HFFc6 (cell line): ENCODE data around the gene COL6A2. TPM values are rescaled to one million over a fixed set of nuclear protein-coding genes. Genes with fewer than 3 reads are reported as not detected.
A peak's percentile ranks its signal among the peaks of the same experiment; 100 is the strongest.

Source experiments
- DNase-seq: peaks from one replicate; pipeline ENCODE4 v3.0.0-alpha.2; 2018
- H3K27ac Mint-ChIP-seq: 2 replicates; pipeline ENCODE4 v1.8.0; 2020; ENCODE audit warnings: mild to moderate bottlenecking, mixed read lengths
- H3K27me3 Mint-ChIP-seq: 2 replicates; pipeline ENCODE4 v1.8.0; 2021; ENCODE audit warnings: mild to moderate bottlenecking, moderate library complexity, mixed read lengths; ENCODE audit not compliant: insufficient read depth
- H3K36me3 Mint-ChIP-seq: 2 replicates; pipeline ENCODE4 v1.8.0; 2021; ENCODE audit warnings: low read depth, mixed read lengths
- H3K4me1 Mint-ChIP-seq: 2 replicates; pipeline ENCODE4 v1.8.0; 2020; ENCODE audit warnings: low read depth, mixed read lengths
- H3K4me3 Mint-ChIP-seq: 2 replicates; pipeline ENCODE4 v1.8.0; 2020; ENCODE audit warnings: mild to moderate bottlenecking, moderate library complexity, mixed read lengths
- H3K9me3 Mint-ChIP-seq: 2 replicates; pipeline ENCODE4 v1.8.0; 2020; ENCODE audit warnings: mild to moderate bottlenecking, mixed read lengths
- total RNA-seq, 6 experiments: library from RNA; stranded (reverse); fragmentation: NEBNext Ultra II Directional; extraction: Animal tissue kit (Norgen Biotek cat#: 25700); gene quantifications; 2 replicates in 1 of 6; 3 replicates in 5 of 6; pipeline ENCODE4 v1.2.3, GENCODE V29; 2021
- TF ChIP-seq, protein P1 (sequence below): fragments of 200-600 bp; sonication (generic); IDR thresholded peaks from 2 replicates; pipeline ENCODE4 v1.5.0; 2021; ENCODE audit warnings: antibody characterized with exemption, mild to moderate bottlenecking

Gene COL6A2
- total RNA-seq, 6 experiments from 2014 or later: 426 to 514 (median 467) TPM

DNA sequence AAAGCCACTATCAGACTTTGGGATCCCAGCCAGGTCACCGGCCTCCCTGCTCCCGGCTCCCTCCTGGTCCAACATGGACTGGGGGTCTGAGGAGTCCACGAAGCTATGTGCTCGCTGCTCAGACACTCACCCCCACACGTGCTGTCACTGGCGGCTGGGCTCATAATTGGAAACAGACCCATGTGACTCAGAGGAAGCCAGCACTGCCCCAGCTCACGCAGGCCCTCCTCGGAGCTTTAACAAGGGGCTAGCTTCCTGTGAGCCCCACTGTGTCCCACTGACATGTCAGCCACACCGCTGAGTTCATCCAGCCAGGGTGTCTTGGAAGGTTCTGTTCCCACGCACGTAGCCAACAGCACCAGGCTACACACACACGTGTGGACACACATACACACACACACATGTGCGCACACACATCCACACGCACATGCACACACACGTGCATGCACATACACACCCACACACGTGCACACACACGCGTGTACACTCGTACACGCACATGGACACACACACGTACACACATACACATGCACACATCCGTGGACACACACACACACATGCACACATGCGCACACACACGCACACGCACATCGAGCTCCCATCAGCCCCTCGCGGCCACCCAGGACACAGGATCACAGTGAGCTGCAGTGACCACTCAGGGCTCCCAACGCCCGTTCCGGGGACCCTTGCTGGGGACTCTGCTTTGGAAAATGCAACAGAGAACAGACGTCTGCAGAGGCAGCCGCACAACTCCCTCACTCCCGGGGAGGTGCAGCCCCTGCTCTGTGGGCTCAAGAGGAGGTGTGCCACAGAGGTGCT lies 18.4 kb upstream of the COL6A2 start:
- no peaks in the 10 kb centered on the region for H3K36me3 Mint-ChIP-seq
- H3K27ac Mint-ChIP-seq: peak overlapping the region; percentile 100
- TF ChIP-seq, protein P1, sequence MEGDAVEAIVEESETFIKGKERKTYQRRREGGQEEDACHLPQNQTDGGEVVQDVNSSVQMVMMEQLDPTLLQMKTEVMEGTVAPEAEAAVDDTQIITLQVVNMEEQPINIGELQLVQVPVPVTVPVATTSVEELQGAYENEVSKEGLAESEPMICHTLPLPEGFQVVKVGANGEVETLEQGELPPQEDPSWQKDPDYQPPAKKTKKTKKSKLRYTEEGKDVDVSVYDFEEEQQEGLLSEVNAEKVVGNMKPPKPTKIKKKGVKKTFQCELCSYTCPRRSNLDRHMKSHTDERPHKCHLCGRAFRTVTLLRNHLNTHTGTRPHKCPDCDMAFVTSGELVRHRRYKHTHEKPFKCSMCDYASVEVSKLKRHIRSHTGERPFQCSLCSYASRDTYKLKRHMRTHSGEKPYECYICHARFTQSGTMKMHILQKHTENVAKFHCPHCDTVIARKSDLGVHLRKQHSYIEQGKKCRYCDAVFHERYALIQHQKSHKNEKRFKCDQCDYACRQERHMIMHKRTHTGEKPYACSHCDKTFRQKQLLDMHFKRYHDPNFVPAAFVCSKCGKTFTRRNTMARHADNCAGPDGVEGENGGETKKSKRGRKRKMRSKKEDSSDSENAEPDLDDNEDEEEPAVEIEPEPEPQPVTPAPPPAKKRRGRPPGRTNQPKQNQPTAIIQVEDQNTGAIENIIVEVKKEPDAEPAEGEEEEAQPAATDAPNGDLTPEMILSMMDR: no peak
- peak overlapping the region; percentile 64 for H3K4me3 Mint-ChIP-seq
- H3K27me3 Mint-ChIP-seq: 0 out of 2 replicates have a peak, but pooled peaks cover 1% of the 10 kb centered on the region
- peak; percentile 91 for DNase-seq
- H3K9me3 Mint-ChIP-seq: no peaks in the 10 kb centered on the region
- H3K4me1 Mint-ChIP-seq: peaks cover 36% of the 10 kb centered on the region

DNA sequence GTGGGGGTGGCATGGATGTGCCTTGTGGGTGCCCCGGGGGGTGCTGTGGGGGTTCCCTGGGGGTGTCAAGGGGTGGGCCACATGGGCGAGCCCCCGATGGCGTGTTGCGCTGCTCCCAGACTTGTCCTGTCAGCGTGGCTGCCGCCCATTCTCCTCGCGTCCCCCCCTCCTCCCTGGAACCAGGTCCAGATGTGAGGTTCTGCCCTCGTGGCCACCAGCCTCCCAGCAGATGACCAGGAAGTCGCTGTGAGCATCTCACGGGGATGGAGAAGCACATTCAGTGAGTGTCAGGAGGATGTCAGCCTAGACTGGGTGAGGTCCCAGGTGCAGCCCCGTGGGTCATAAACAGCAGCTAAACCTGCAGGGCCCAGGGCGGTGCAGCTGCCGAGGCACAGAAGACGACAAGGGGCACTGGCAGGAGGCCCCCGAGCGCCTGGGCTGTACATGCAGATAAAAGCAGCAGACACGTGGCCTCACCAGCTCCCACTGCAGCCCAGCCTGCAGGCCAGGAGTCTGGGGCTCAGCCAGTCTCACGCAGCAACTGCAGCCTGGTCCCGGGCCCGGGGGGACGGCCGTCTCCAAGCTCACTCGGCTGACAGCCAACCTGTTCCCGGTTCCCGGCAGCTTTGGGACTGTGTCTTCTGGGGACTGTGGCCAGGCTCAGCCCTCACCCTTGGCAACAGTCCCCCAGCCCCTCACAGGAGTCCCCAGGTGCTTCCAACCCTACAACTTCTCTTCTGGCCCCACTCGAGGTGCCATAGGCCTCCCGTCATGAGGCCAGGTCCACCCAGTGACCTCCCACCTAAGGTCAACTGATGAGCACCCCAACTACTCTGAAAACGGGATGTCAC lies 17.5 kb upstream of the COL6A2 start:
- Mint-ChIP-seq H3K4me3 (no peak overlapping the region), H3K4me1 (peaks cover 36% of the 10 kb centered on the region), H3K9me3 (no peaks in the 10 kb centered on the region), H3K36me3 (no peaks in the 10 kb centered on the region), H3K27me3 (0 out of 2 replicates have a peak, but pooled peaks cover 1% of the 10 kb centered on the region), H3K27ac (peak overlapping the region; percentile 100)
- TF ChIP-seq, protein P1: no peak
- DNase-seq: no peak

DNA sequence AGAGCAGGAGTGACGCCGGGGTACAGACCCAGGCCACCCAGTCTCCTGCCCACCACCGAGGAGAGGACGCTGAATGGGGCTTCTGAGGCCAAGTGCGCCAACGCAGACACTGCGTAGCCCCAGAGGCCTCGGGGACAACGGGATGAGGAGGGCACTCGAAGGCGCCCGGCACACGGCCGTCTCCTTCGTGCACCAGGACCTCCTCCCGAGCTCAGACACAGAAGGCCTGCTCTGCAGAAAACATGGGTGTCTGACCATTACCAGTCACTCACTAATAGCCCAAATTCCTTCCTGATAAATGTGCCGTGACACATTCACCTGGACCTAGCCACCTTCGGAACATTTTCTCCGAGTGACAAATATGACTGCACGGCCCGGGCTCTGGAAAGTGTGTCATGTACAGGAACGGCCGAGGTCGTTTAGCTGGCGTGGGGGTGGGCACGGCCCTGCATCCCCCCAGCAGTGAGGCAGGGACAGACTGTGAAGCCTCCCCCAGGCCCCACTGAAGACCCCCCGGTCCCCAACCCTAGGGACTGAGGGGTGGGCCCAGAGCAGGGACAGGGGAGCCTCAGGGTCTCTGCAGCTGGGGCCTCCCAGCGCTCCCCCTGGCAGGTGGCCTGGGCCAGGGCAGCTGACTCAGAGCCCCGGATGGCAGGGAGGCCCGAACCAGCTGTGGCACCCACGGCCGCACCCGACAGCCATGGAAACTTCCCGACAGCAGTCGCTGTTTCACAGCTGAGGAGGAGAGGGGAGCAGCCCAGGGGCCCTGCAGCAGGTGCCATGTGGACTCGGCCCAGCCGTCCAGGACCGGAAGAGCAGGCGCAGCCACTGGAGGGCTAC lies 16.7 kb upstream of the COL6A2 start:
- no peak for DNase-seq
- TF ChIP-seq, protein P1: no peak
- H3K36me3 Mint-ChIP-seq: no peaks in the 10 kb centered on the region
- peaks cover 36% of the 10 kb centered on the region for H3K4me1 Mint-ChIP-seq
- peak overlapping the region; percentile 100 for H3K27ac Mint-ChIP-seq
- H3K27me3 Mint-ChIP-seq: 0 out of 2 replicates have a peak, but pooled peaks cover 1% of the 10 kb centered on the region
- no peaks in the 10 kb centered on the region; the same call in 1 of the 2 replicates for H3K9me3 Mint-ChIP-seq
- H3K4me3 Mint-ChIP-seq: no peak overlapping the region

DNA sequence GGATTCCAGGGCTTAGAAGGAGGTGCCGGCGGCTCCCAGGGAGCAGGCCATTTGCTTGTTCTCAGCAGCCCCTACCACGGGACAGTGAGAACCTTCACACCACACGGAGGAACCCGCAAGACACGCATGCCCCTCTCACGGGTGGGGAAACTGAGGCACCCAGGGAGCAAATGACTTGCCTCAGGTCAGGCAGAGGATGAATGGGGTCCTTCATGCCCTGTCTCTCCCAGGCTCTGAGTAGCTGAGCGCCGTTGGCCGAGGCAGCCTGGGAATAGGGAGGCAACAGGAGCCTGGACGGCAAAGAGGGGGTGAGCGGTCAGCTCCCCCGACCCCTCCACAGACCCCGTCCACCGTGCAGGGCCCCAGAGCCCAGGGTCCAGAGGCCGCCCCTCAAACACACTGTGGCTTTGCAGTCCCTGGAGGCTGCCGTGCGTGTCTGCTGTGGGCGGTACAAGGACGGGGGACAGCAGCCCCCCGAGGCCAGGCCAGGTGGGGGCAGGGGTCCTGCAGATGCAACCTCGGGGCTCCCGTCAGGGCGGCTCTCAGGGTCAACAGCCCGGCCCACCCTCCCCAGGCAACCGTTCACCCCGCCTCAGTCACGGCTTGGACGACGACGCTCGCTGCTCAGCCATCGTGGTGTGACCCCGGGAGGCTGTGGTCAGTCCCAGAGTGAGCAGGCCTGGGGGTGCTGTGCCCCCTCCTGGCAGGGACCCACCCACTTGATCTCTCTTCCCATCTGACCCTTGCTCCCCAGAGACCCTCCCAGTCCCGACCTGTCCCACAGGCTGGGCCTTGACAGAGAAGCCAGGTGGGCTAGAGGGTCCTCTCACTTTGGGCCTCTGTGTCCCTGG lies 15.8 kb upstream of the COL6A2 start:
- no peaks in the 10 kb centered on the region for H3K27me3 Mint-ChIP-seq
- no peak overlapping the region for H3K4me3 Mint-ChIP-seq
- no peak overlapping the region; the same call in 1 of the 2 replicates for H3K27ac Mint-ChIP-seq
- peaks cover 5% of the 10 kb centered on the region for H3K36me3 Mint-ChIP-seq
- H3K9me3 Mint-ChIP-seq: peaks cover 5% of the 10 kb centered on the region
- DNase-seq: no peak
- TF ChIP-seq, protein P1: no peak
- H3K4me1 Mint-ChIP-seq: peaks cover 36% of the 10 kb centered on the region

DNA sequence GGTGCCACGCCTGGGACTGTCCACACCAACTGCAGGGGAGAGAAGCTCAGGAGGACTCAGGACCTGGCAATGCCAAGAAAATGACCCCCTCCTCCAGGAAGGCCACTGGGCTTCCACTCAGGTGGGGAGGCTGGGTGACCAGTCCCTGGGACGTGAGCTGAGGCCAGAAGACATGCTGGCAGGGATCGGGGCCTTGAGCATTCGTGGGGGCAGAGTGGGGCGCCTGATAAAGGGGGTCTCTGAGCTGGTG lies 15.3 kb upstream of the COL6A2 start:
- H3K27me3 Mint-ChIP-seq: no peaks in the 10 kb centered on the region
- peaks cover 6% of the 10 kb centered on the region for H3K36me3 Mint-ChIP-seq
- no peak for DNase-seq
- peaks cover 36% of the 10 kb centered on the region for H3K4me1 Mint-ChIP-seq
- no peak overlapping the region for H3K4me3 Mint-ChIP-seq
- TF ChIP-seq, protein P1: no peak
- H3K9me3 Mint-ChIP-seq: peaks cover 6% of the 10 kb centered on the region
- H3K27ac Mint-ChIP-seq: no peak overlapping the region
